Prostate gland (tissue), 2 donors: Measurements from ENCODE around the gene ORMDL1. TPM values are rescaled to one million over a fixed set of nuclear protein-coding genes. Genes with fewer than 3 reads are reported as not detected.

ENCODE experiments used
- DNase-seq: peaks from one replicate; pipeline ENCODE4 v3.0.0-alpha.2; 2019; ENCODE audit warnings: low spot score
- H3K27ac ChIP-seq, 2 donors: fragments of 200-600 bp; sonication (generic); 2 replicates each; pipeline ENCODE4 v1.5.1; 2017 to 2019
- H3K27me3 ChIP-seq: fragments of 200-600 bp; sonication (generic); replicated peaks from 2 replicates; pipeline ENCODE4 v1.5.1; 2019; ENCODE audit not compliant: insufficient read depth
- H3K36me3 ChIP-seq, 2 donors: fragments of 200-600 bp; sonication (generic); 1 replicate in 1 of 2; 2 replicates in 1 of 2; pipeline versions ENCODE4 v1.5.1 to v1.8.1; 2017 to 2019
- H3K4me1 ChIP-seq: fragments of 200-600 bp; sonication (generic); replicated peaks from 2 replicates; pipeline ENCODE4 v1.5.1; 2019
- H3K4me3 ChIP-seq, 2 donors: fragments of 200-600 bp; sonication (generic); 2 replicates each; pipeline ENCODE4 v1.5.1; 2017 to 2019
- H3K9me3 ChIP-seq: fragments of 200-600 bp; sonication (generic); 2 replicates; pipeline ENCODE4 v1.5.1; 2017
- CTCF ChIP-seq, 4 experiments: fragments of 200-600 bp in 2 of 4; fragments of 450-650 bp in 2 of 4; sonication (generic) in 2 of 4; IDR thresholded peaks; 1 replicate in 3 of 4; 2 replicates in 1 of 4; pipeline ENCODE4 v1.5.1; 2016 to 2019; ENCODE audit warnings: antibody characterized with exemption in 4 of 4, mild to moderate bottlenecking in 2 of 4, moderate library complexity in 2 of 4
- POLR2A ChIP-seq: fragments of 450-650 bp; IDR thresholded peaks from one replicate; pipeline ENCODE4 v1.6.1; 2016; ENCODE audit warnings: antibody characterized with exemption, mild to moderate bottlenecking
- POLR2AphosphoS5 ChIP-seq: sonication (generic); formaldehyde crosslinking; IDR thresholded peaks from one replicate; pipeline ENCODE4 v1.6.1; 2017; ENCODE audit warnings: antibody characterized with exemption
- WGBS: methylation state at CpG from one replicate; pipeline ENCODE4 v1.1.5; 2018; 5-methylcytosine and 5-hydroxymethylcytosine counted together
- intact Hi-C: fragments of 100-400 bp; cut with DNase I; formaldehyde crosslinking; loops from one replicate; pipeline ENCODE4 v1.14.2; 2022
- total RNA-seq, 2 donors: library from RNA; depleted of rRNA; stranded (reverse); fragments of >200 nt; gene quantifications; one replicate each; pipeline ENCODE4 v1.1.0, GENCODE V29; 2016

ORMDL1 gene
- 10 to 100 TPM; 48.0 to 86.7 TPM for total RNA-seq

- Histone ChIP-seq H3K4me1 (no peaks in the 10 kb centered on the region), H3K4me3 (peak within 1 kb of the TSS; percentile 78 to 80), H3K36me3 (no peaks in the 10 kb centered on the region), H3K9me3 (no peaks in the 10 kb centered on the region), H3K27me3 (no peaks in the 10 kb centered on the region), H3K27ac (peak within 1 kb of the TSS; percentile 94 to 96)
- DNase-seq, result peak; percentile 95
- intact Hi-C loops, result loop anchor here (10.0 kb wide), 1 partner anchor 531 kb away; the partner anchor contains the start of gene HIBCH
- TF ChIP-seq POLR2AphosphoS5 (peak; percentile 90), CTCF (IDR thresholded peaks at IDR 0.05) (no peak), POLR2A (peak; percentile 80)
- WGBS, result under 1% methylated on average over 59 of the region's 96 CpGs
Observed at GRCh38 chr2:189783927-189784867, at the start of gene ORMDL1, which contains the start of gene PMS1. Gene ORMDL1, minus strand, starts transcription at chr2:189784339. Its CDS starts 1,744 bp downstream, at chr2:189782595. Gene PMS1, plus strand, starts transcription at chr2:189784450. Its CDS starts 7,360 bp downstream, at chr2:189791810.

- Histone ChIP-seq H3K9me3 (no peaks in the 10 kb centered on the region), H3K36me3 (no peaks in the 10 kb centered on the region), H3K4me3 (no peak overlapping the region), H3K27ac (no peak overlapping the region), H3K4me1 (no peaks in the 10 kb centered on the region), H3K27me3 (no peaks in the 10 kb centered on the region)
- no peak for TF ChIP-seq CTCF (IDR thresholded peaks at IDR 0.05)
- TF ChIP-seq POLR2A, result no peak
- no peak for TF ChIP-seq POLR2AphosphoS5
- no peak for DNase-seq
- WGBS, result 100% methylated on average over 1 of the region's 1 CpG
- intact Hi-C loops, result no loop called here
Observed at GRCh38 chr2:189830510-189830909, 46.4 kb upstream of the ORMDL1 start.

DNA sequence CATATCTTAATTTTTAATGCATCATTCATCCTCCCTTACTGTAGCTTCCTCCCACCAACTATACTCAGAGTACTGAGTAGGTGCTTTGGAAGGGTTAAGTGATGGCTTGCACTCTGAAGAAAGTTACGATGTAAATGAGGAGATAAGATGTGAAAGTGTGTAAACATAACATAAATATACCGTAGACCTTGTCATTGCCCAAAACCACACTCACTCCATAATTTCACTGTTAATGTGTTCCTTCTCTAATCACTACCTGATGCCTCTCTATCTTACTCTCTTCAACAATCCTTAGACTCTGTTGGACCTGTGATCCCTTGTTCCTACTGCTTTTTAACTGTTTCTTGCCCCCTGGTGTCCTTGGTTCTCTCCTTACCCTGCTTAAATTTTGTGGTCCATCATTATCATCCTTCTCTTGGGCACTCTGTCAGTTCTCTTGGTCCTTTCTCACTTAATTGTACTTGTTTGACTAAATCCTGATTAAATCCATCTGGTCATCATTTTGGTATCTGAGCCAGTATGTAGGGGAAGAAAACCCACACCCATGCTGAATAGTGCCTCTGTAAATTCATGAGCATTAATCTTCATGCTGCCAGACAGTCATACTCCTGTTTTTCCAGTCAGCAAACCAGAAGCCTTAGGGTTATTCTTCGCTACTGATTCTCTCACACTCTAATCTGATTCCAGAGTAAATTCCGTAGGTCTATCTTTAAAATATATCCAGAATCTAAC, 45.1 kb upstream of the ORMDL1 start:
- H3K36me3 ChIP-seq, result no peaks in the 10 kb centered on the region
- intact Hi-C loops, result no loop called here
- H3K9me3 ChIP-seq, result no peaks in the 10 kb centered on the region
- H3K27ac ChIP-seq, result no peak overlapping the region
- no peak for DNase-seq
- H3K4me1 ChIP-seq, result no peaks in the 10 kb centered on the region
- no peak overlapping the region for H3K4me3 ChIP-seq
- WGBS, result 62% methylated on average over 4 of the region's 4 CpGs
- no peaks in the 10 kb centered on the region for H3K27me3 ChIP-seq
- TF ChIP-seq POLR2A (no peak), POLR2AphosphoS5 (no peak), CTCF (IDR thresholded peaks at IDR 0.05) (no peak)

- Histone ChIP-seq H3K27me3 (no peaks in the 10 kb centered on the region), H3K36me3 (no peaks in the 10 kb centered on the region), H3K27ac (no peak overlapping the region), H3K4me3 (no peak overlapping the region), H3K4me1 (no peaks in the 10 kb centered on the region), H3K9me3 (no peaks in the 10 kb centered on the region)
- 90% methylated on average over 5 of the region's 5 CpGs for WGBS
- DNase-seq, result no peak
- intact Hi-C loops, result no loop called here
- TF ChIP-seq POLR2A (no peak), CTCF (IDR thresholded peaks at IDR 0.05) (no peak), POLR2AphosphoS5 (no peak)
Observed at GRCh38 chr2:189826039-189826438, 41.9 kb upstream of the ORMDL1 start.
